ENCODE results near the gene SKIDA1.

SKIDA1 gene

DNA sequence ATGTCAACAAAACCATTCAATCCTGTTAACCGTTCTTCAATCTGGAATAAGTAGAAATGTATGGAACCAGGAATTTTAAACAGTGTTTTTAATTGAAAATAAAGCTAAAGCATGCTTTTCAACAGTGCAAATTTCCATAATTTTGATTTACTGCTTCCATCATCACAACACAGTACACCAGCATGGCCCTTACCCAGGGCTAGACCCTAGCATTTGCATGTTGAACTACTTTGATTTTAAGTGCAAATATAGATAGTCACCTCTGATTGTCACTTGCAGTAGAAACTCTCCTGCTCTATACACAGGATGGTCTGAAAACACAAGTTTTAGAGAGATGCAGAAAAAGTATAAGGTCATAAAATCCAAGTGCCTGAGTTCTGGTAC, 12.1 kb downstream of the SKIDA1 start:
- peaks cover 61% of the 10 kb centered on the region for H3K4me1 ChIP-seq (ENCODE audit: control insufficient read depth, low read depth, low read length)

DNA sequence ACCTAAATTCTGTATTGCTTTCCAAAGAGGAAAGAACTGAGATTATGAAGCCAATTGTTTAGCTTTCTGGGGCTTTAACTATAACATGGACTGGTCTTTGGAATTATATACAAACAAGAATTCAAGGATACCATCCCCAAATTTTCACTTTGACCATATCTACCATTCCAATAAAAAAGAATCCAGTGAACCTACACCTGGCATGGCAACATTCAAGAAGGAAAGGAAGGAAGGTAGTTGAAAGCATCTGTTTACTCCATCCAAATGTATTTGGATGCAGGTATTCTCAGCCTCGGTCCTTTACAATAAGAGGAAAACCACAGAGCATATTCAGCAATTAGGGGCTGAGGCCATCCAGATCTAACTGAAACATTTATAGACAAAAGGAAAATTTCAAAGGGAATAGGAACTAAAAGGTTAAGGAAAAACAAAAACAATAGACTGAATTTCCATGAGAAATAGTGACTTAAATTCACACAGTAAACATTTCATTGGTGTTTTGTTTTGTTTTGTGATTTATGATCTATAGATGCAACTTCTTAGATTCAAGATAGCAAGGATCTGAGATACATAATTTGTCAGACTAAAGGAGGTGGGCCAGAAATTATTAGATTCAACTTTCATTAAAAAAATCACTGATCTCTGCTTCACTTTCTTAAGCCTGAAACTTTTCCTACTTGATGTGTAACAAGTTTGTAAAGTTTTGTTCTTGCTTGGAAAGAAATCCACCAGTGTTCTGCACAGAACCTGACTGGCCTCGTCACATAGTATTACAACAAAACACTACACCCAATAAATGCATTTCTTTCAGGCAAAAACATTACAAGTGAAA, 12.7 kb downstream of the SKIDA1 start:
- no peaks in the 10 kb centered on the region for H3K9me3 ChIP-seq (ENCODE audit: control insufficient read depth, low read depth, low read length)
- peaks cover 26% of the 10 kb centered on the region for H3K27me3 ChIP-seq (ENCODE audit: control insufficient read depth, insufficient read depth, low read length)
- H3K4me3 ChIP-seq (ENCODE audit: low read length), result peak overlapping the region; percentile 57
- peak overlapping the region; percentile 88 for H3K9ac ChIP-seq (ENCODE audit: low read length)
- peaks cover 64% of the 10 kb centered on the region for H3K4me1 ChIP-seq (ENCODE audit: control insufficient read depth, low read depth, low read length)
- H3K36me3 ChIP-seq (ENCODE audit: control insufficient read depth, low read depth, low read length), result no peaks in the 10 kb centered on the region
- no peak overlapping the region for H3K27ac ChIP-seq (ENCODE audit: low read length)

More for the DNA sequence above, 12.1 kb downstream of the SKIDA1 start:
- H3K9ac ChIP-seq (ENCODE audit: low read length), result no peak overlapping the region
- no peak overlapping the region for H3K27ac ChIP-seq (ENCODE audit: low read length)
- no peaks in the 10 kb centered on the region for H3K36me3 ChIP-seq (ENCODE audit: control insufficient read depth, low read depth, low read length)
- peak overlapping the region; percentile 57 for H3K4me3 ChIP-seq (ENCODE audit: low read length)
- H3K27me3 ChIP-seq (ENCODE audit: control insufficient read depth, insufficient read depth, low read length), result peaks cover 25% of the 10 kb centered on the region
- H3K9me3 ChIP-seq (ENCODE audit: control insufficient read depth, low read depth, low read length), result no peaks in the 10 kb centered on the region

- H3K4me1 ChIP-seq (ENCODE audit: control insufficient read depth, low read depth, low read length), result peaks cover 70% of the 10 kb centered on the region
- H3K4me3 ChIP-seq (ENCODE audit: low read length), result peak overlapping the region; percentile 57
- no peaks in the 10 kb centered on the region for H3K36me3 ChIP-seq (ENCODE audit: control insufficient read depth, low read depth, low read length)
- H3K27me3 ChIP-seq (ENCODE audit: control insufficient read depth, insufficient read depth, low read length), result peaks cover 33% of the 10 kb centered on the region
- H3K27ac ChIP-seq (ENCODE audit: low read length), result no peak overlapping the region
- no peaks in the 10 kb centered on the region for H3K9me3 ChIP-seq (ENCODE audit: control insufficient read depth, low read depth, low read length)
- peak overlapping the region; percentile 88 for H3K9ac ChIP-seq (ENCODE audit: low read length)
Observed at GRCh38 chr10:21511946-21512572, 13.4 kb downstream of the SKIDA1 start.

- Histone ChIP-seq H3K4me3 (ENCODE audit: low read length) (peak overlapping the region; percentile 57), H3K4me1 (ENCODE audit: control insufficient read depth, low read depth, low read length) (peaks cover 78% of the 10 kb centered on the region), H3K9me3 (ENCODE audit: control insufficient read depth, low read depth, low read length) (no peaks in the 10 kb centered on the region), H3K36me3 (ENCODE audit: control insufficient read depth, low read depth, low read length) (no peaks in the 10 kb centered on the region), H3K27me3 (ENCODE audit: control insufficient read depth, insufficient read depth, low read length) (peaks cover 42% of the 10 kb centered on the region), H3K27ac (ENCODE audit: low read length) (peak overlapping the region; percentile 15), H3K9ac (ENCODE audit: low read length) (peak overlapping the region; percentile 88)
Observed at GRCh38 chr10:21511095-21511570, 14.3 kb downstream of the SKIDA1 start.

DNA sequence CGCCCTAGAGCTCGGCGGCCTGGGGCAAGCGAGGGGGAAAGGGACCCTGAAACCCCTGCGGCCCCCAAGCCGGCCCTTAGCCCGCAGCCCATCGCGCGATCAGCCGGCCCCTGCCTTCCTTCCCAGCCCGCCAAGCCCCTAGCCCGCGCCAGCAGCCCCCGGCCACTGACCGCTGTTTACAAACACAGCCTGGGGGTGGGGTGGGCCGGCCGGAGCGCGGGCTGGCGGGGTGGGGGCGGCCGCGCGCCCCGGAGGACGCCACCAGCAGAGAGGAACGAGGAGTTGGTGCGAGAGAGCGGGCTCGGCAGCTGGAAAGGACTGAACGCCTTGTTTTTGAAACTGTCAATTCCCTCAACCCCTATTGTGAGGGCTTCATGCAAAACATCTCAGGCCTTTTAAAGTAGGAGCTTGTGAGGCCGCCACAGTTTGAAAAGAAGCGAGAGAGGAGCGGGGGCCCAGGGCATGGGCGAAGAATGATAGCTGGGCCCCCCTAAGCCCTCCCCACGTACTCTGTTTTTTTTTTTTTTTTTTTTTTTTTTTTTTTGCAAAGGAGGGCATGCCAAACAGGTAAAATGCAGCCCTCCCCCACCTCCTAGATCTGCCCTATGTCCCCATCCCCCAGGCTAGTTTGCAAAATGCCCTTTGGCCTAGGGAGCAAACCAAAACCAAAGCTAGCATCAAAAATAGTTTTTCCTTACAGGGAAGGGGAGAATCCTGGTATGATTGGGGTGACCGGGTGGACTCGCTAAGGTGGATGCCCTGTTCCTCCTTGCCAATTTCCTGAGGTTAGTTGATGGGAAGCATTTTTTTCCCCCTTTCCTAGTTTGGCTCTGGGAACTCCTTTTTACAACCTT, 15.0 kb downstream of the SKIDA1 start:
- Histone ChIP-seq H3K27ac (ENCODE audit: low read length) (peak overlapping the region; percentile 81), H3K4me3 (ENCODE audit: low read length) (peak overlapping the region; percentile 57), H3K27me3 (ENCODE audit: control insufficient read depth, insufficient read depth, low read length) (peaks cover 42% of the 10 kb centered on the region), H3K9me3 (ENCODE audit: control insufficient read depth, low read depth, low read length) (no peaks in the 10 kb centered on the region), H3K9ac (ENCODE audit: low read length) (peak overlapping the region; percentile 88), H3K36me3 (ENCODE audit: control insufficient read depth, low read depth, low read length) (no peaks in the 10 kb centered on the region), H3K4me1 (ENCODE audit: control insufficient read depth, low read depth, low read length) (peaks cover 80% of the 10 kb centered on the region)

- peak overlapping the region; percentile 81 for H3K27ac ChIP-seq (ENCODE audit: low read length)
- H3K4me3 ChIP-seq (ENCODE audit: low read length), result peak overlapping the region; percentile 57
- H3K36me3 ChIP-seq (ENCODE audit: control insufficient read depth, low read depth, low read length), result no peaks in the 10 kb centered on the region
- H3K9me3 ChIP-seq (ENCODE audit: control insufficient read depth, low read depth, low read length), result no peaks in the 10 kb centered on the region
- H3K4me1 ChIP-seq (ENCODE audit: control insufficient read depth, low read depth, low read length), result peaks cover 74% of the 10 kb centered on the region
- H3K27me3 ChIP-seq (ENCODE audit: control insufficient read depth, insufficient read depth, low read length), result peaks cover 42% of the 10 kb centered on the region
- H3K9ac ChIP-seq (ENCODE audit: low read length), result peak overlapping the region; percentile 88
Observed at GRCh38 chr10:21509341-21510240, 15.9 kb downstream of the SKIDA1 start.

- H3K36me3 ChIP-seq (ENCODE audit: control insufficient read depth, low read depth, low read length), result no peaks in the 10 kb centered on the region
- H3K4me1 ChIP-seq (ENCODE audit: control insufficient read depth, low read depth, low read length), result peaks cover 73% of the 10 kb centered on the region
- H3K4me3 ChIP-seq (ENCODE audit: low read length), result peak overlapping the region; percentile 57
- H3K27me3 ChIP-seq (ENCODE audit: control insufficient read depth, insufficient read depth, low read length), result peaks cover 37% of the 10 kb centered on the region
- H3K9ac ChIP-seq (ENCODE audit: low read length), result peak overlapping the region; percentile 88
- peak overlapping the region; percentile 81 for H3K27ac ChIP-seq (ENCODE audit: low read length)
- H3K9me3 ChIP-seq (ENCODE audit: control insufficient read depth, low read depth, low read length), result no peaks in the 10 kb centered on the region
Observed at GRCh38 chr10:21508706-21509331, 16.7 kb downstream of the SKIDA1 start.

GRCh38 chr10:21507150-21507549, 18.3 kb downstream of the SKIDA1 start:
- H3K36me3 ChIP-seq (ENCODE audit: control insufficient read depth, low read depth, low read length), result no peaks in the 10 kb centered on the region
- no peak overlapping the region for H3K27ac ChIP-seq (ENCODE audit: low read length)
- no peaks in the 10 kb centered on the region for H3K9me3 ChIP-seq (ENCODE audit: control insufficient read depth, low read depth, low read length)
- peak overlapping the region; percentile 88 for H3K9ac ChIP-seq (ENCODE audit: low read length)
- H3K27me3 ChIP-seq (ENCODE audit: control insufficient read depth, insufficient read depth, low read length), result peaks cover 32% of the 10 kb centered on the region
- H3K4me1 ChIP-seq (ENCODE audit: control insufficient read depth, low read depth, low read length), result peaks cover 68% of the 10 kb centered on the region
- H3K4me3 ChIP-seq (ENCODE audit: low read length), result peak overlapping the region; percentile 57

- no peaks in the 10 kb centered on the region for H3K9me3 ChIP-seq (ENCODE audit: control insufficient read depth, low read depth, low read length)
- H3K4me1 ChIP-seq (ENCODE audit: control insufficient read depth, low read depth, low read length), result peaks cover 68% of the 10 kb centered on the region
- peak overlapping the region; percentile 57 for H3K4me3 ChIP-seq (ENCODE audit: low read length)
- no peaks in the 10 kb centered on the region for H3K36me3 ChIP-seq (ENCODE audit: control insufficient read depth, low read depth, low read length)
- no peak overlapping the region for H3K9ac ChIP-seq (ENCODE audit: low read length)
- H3K27ac ChIP-seq (ENCODE audit: low read length), result no peak overlapping the region
- H3K27me3 ChIP-seq (ENCODE audit: control insufficient read depth, insufficient read depth, low read length), result peaks cover 32% of the 10 kb centered on the region
Observed at GRCh38 chr10:21506351-21506750, 19.1 kb downstream of the SKIDA1 start.

DNA sequence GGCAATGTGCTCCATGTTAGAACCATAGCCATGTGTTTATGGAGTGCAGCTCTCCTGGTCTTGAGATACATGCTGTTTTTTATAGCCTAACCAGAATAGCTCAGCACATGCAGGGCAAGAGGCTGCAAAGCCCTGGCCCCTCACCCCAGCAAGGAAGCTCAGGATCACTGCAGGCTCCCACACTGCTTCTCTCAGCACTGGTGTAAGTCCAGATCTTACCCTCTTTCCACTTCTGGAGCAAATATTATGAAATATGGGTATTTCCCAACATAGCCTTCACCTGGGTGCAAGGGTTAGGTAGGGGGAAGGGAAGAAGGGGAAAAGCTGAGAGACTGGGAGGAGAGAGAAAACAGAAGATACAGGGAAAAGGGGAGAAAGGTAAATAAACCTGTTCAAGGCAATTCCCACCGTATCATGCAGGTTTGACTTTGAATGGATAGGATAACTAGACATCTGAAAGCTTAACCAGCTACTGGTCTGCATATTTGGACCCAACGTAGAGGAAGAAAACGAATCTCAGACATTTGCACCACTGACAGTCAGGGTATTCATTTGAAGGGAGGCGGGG, 19.7 kb downstream of the SKIDA1 start:
- no peaks in the 10 kb centered on the region for H3K9me3 ChIP-seq (ENCODE audit: control insufficient read depth, low read depth, low read length)
- H3K4me1 ChIP-seq (ENCODE audit: control insufficient read depth, low read depth, low read length), result peaks cover 68% of the 10 kb centered on the region
- peaks cover 36% of the 10 kb centered on the region for H3K27me3 ChIP-seq (ENCODE audit: control insufficient read depth, insufficient read depth, low read length)
- no peak overlapping the region for H3K9ac ChIP-seq (ENCODE audit: low read length)
- H3K36me3 ChIP-seq (ENCODE audit: control insufficient read depth, low read depth, low read length), result no peaks in the 10 kb centered on the region
- no peak overlapping the region for H3K27ac ChIP-seq (ENCODE audit: low read length)
- H3K4me3 ChIP-seq (ENCODE audit: low read length), result peak overlapping the region; percentile 7

Data from iPS-18a (cell line).